BE2C (cell line): ENCODE data around the gene MARK4.

Experiments used
- DNase-seq: peaks from one replicate; pipeline ENCODE4 v3.0.0-alpha.2; 2020
- H3K27me3 ChIP-seq: fragments of 250-450 bp; sonication (Bioruptor Pico); 2 replicates; pipeline ENCODE4 v1.5.1; 2020; ENCODE audit warnings: mild to moderate bottlenecking
- H3K36me3 ChIP-seq: fragments of 250-450 bp; sonication (Bioruptor Pico); 2 replicates; pipeline ENCODE4 v1.5.1; 2020; ENCODE audit warnings: mild to moderate bottlenecking
- H3K4me1 ChIP-seq: fragments of 250-450 bp; sonication (Bioruptor Pico); 2 replicates; pipeline ENCODE4 v1.5.1; 2020
- H3K4me3 ChIP-seq: 2 replicates; pipeline ENCODE4 v1.5.1; 2011; ENCODE audit warnings: low read depth, low read length
- H3K9me3 ChIP-seq: fragments of 250-450 bp; sonication (Bioruptor Pico); 2 replicates; pipeline ENCODE4 v1.5.1; 2020
- TF ChIP-seq, protein P1 (sequence below): IDR thresholded peaks from 2 replicates; pipeline ENCODE4 v1.5.1; 2012; ENCODE audit warnings: mild to moderate bottlenecking, low read depth, low read length

Gene MARK4

DNA sequence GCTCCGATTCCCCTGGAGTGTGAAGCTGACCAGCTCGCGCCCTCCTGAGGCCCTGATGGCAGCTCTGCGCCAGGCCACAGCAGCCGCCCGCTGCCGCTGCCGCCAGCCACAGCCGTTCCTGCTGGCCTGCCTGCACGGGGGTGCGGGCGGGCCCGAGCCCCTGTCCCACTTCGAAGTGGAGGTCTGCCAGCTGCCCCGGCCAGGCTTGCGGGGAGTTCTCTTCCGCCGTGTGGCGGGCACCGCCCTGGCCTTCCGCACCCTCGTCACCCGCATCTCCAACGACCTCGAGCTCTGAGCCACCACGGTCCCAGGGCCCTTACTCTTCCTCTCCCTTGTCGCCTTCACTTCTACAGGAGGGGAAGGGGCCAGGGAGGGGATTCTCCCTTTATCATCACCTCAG is 51.3 kb downstream of the MARK4 start:
- peaks cover 4% of the 10 kb centered on the region; the same call in 1 of the 2 replicates for H3K4me1 ChIP-seq

DNA sequence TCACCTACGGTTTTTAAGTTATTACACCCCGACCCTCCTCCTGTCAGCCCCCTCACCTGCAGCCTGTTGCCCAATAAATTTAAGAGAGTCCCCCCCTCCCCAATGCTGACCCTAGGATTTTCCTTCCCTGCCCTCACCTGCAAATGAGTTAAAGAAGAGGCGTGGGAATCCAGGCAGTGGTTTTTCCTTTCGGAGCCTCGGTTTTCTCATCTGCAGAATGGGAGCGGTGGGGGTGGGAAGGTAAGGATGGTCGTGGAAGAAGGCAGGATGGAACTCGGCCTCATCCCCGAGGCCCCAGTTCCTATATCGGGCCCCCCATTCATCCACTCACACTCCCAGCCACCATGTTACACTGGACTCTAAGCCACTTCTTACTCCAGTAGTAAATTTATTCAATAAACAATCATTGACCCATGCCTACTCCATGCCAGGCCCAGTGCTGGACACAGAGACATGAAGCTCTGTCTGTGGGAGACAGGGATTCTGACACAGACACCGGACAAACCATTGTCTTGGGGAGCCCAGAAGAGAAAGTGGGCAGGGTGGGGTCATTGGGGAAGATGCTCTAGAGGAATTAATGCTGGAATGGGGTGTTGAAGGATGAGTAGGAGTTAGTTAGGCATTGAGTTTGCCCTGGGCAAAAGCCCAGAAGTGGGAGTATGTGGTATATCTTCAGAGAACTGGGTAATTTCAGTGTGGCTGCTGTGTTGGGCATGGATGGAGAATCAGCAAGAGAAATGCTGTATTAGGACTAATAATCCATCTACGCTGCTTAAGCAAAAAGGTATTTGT is 52.4 kb downstream of the MARK4 start:
- no peak for DNase-seq
- no peaks in the 10 kb centered on the region for H3K36me3 ChIP-seq

More for the DNA sequence above, 51.3 kb downstream of the MARK4 start:
- Histone ChIP-seq H3K27me3 (no peaks in the 10 kb centered on the region), H3K36me3 (no peaks in the 10 kb centered on the region), H3K4me3 (no peak overlapping the region), H3K9me3 (no peaks in the 10 kb centered on the region)
- DNase-seq = no peak
- TF ChIP-seq, protein P1, sequence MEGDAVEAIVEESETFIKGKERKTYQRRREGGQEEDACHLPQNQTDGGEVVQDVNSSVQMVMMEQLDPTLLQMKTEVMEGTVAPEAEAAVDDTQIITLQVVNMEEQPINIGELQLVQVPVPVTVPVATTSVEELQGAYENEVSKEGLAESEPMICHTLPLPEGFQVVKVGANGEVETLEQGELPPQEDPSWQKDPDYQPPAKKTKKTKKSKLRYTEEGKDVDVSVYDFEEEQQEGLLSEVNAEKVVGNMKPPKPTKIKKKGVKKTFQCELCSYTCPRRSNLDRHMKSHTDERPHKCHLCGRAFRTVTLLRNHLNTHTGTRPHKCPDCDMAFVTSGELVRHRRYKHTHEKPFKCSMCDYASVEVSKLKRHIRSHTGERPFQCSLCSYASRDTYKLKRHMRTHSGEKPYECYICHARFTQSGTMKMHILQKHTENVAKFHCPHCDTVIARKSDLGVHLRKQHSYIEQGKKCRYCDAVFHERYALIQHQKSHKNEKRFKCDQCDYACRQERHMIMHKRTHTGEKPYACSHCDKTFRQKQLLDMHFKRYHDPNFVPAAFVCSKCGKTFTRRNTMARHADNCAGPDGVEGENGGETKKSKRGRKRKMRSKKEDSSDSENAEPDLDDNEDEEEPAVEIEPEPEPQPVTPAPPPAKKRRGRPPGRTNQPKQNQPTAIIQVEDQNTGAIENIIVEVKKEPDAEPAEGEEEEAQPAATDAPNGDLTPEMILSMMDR = no peak

DNA sequence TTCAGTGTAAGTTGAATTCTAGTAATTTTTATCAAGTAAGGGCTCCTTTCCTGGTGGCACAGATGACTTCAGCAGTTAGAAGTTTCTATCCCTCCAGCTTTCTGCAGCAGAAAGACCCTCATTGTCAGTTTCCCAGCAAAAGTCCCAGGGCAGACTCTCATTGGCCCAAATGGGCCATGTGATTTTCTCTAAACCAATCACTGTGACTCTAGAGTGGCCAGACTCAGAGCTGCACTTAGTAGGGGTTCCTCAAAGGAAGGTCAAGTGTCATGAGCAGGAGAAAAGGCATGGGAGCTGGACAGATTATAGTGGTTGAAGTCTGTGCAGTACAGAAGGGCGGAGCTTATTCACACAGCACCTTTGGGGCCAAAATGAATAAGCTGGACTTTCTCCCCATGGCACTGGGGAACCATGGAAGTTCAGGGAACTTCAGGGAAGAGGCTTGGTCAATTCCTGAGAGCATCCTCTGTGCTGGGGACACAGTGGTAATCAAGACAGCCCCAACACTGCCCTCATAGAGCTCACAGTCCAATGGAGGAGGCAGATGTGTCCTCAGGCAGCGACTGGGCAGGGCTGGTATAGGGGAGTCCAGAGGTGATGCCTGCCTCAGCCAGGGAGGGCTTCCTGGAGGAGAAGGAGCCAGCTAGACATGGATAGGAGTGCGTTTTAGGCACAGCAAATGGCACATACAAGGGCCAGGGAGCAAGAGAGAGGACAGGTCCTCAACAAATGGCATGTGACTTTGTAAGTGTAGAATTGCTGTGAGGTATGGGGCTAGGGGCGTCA is 53.3 kb downstream of the MARK4 start:
- DNase-seq = no peak
- Histone ChIP-seq H3K36me3 (no peaks in the 10 kb centered on the region), H3K4me1 (peaks cover 4% of the 10 kb centered on the region; the same call in 1 of the 2 replicates), H3K9me3 (no peaks in the 10 kb centered on the region), H3K4me3 (no peak overlapping the region), H3K27me3 (no peaks in the 10 kb centered on the region)
- TF ChIP-seq, protein P1 = no peak

More for the DNA sequence above, 52.4 kb downstream of the MARK4 start:
- TF ChIP-seq, protein P1 = no peak
- Histone ChIP-seq H3K9me3 (no peaks in the 10 kb centered on the region), H3K4me1 (peaks cover 4% of the 10 kb centered on the region; the same call in 1 of the 2 replicates), H3K27me3 (no peaks in the 10 kb centered on the region), H3K4me3 (no peak overlapping the region)

DNA sequence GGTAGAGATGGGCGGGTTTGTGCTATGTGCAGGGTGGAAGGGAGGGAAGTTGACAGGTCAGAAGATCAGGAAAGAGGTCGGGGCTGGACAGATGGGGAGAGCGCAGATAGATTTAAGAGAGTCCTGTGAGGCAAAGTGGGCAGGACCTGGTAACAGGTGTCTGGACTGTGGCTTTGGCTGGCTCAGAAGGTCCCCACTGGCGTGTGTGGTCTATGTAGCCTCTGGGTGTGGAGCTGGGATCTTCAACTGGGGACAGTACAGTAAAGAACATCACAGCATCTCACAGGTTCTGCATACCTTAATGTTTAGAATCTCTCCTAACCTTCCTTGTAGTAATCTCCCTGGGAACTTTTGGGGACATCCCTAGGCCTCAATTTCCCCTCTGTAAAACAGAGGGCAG is 53.9 kb downstream of the MARK4 start:
- Histone ChIP-seq H3K9me3 (no peaks in the 10 kb centered on the region), H3K4me1 (peaks cover 4% of the 10 kb centered on the region; the same call in 1 of the 2 replicates), H3K36me3 (no peaks in the 10 kb centered on the region), H3K4me3 (no peak overlapping the region), H3K27me3 (no peaks in the 10 kb centered on the region)
- TF ChIP-seq, protein P1 = no peak
- DNase-seq = no peak

DNA sequence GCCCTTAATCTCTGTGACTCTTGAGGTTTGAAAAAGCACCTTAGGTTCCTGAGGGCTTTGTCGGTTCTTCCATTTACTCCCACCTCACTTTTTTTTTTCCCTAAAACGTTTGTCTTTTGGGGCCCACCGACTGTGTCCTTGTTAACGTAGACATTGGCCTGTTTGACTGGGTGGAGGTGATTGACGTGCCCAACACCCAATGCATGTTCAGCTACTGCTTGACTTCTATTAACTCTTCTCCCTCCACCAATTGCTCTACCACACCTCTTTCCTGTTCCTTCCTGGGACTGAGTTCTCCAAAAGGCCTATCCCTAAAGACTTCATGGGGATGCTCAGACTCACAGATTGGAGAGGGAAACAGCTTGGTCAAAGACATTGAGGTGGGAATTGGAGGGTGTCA is 54.4 kb downstream of the MARK4 start:
- Histone ChIP-seq H3K36me3 (no peaks in the 10 kb centered on the region), H3K4me3 (no peak overlapping the region), H3K27me3 (no peaks in the 10 kb centered on the region), H3K4me1 (peaks cover 4% of the 10 kb centered on the region; the same call in 1 of the 2 replicates), H3K9me3 (no peaks in the 10 kb centered on the region)
- no peak for DNase-seq
- TF ChIP-seq, protein P1 = no peak
